Stimulated activated naive CD8-positive, alpha-beta T cell treated with anti-CD3 and anti-CD28 coated beads, Interleukin-15, Interleukin-2, amounts not matched to agents 100 U/mL and 50 U/mL, for 24 hours (primary cell): Measurements from ENCODE around the gene SMAD2.
"Not testable (repeated sequence)": the region's sequence is repeated elsewhere in the genome, so short reads cannot be mapped to it uniquely, and the experiment has no call there.

Experiments
- ATAC-seq: fragments of 150-1000 bp; cut with Tn5 transposase; one replicate; pipeline ENCODE4 v1.10.0; 2021
- DNase-seq: peaks from one replicate; pipeline ENCODE4 v3.0.0; 2021

Gene SMAD2

DNA sequence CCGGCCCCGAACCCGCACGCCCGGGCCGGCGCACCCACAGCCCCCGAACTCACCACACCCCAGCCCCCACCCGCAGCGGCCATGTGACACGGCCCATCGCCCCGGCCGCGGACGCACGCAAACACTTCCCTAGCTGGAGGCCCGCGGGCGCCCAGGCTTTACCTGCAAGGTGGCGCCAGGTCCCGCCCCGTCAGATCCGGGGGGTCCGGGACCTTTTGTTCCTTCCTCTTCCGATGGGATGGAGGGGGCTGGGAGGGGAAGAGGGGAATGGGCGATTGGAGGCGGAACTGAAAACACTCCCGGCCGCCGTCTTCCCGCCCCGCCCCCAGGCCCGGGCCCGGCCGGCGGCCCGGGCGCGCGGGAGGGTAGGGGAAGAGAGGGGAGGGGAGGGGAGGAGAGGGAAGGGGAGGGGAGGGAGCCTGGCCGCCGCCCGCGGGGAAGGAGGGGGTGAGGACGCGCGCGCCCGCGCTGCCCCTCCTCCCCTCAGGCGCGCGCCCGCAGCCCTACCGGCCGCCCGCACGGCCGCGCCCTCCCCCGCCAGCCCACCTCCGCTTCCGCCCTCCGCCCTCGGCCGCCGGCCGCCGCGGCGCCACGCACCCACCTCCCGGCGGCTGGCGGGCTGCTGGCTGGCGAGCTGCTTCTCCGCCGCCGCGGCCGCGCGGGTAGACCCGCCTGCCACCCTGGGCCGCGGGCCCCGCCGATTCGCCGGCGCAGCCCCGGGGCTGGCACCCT is at the start of gene SMAD2:
Gene SMAD2, minus strand, starts transcription at position 461 of the 732 bp plus-strand sequence. CDS start 33,903 bp downstream, outside the sequence.
- DNase-seq (peak; percentile 82), ATAC-seq (peak; percentile 75)

DNA sequence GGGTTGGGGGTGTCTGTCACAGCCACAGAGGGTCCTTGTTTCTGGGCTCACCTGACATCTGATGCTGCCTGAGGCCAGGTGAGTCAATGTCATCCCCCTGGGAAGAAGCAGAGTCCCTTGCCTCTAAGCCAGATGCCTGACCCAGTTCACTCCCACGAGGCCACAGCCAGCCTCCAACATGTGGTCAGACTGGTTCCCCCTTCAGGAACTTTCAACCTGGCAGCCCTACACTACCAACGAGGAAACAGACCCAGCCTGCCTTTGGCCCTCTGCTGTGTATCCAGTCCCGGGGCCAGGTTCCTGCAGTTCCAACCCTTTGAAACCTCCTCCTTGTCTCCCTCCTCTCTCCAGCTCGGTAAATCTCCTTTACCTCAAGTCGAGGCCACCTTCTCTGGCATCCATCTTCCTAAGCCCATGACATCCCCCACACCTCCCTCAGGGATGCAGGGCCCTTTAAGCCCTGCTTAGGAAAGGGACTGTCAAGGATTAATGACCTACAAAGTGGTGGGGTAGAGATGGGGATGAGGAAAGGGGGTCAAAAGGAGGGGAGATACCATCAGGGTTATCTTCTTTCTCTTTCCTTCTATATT is 49.2 kb upstream of the SMAD2 start:
- no peak for DNase-seq
- no peak for ATAC-seq

DNA sequence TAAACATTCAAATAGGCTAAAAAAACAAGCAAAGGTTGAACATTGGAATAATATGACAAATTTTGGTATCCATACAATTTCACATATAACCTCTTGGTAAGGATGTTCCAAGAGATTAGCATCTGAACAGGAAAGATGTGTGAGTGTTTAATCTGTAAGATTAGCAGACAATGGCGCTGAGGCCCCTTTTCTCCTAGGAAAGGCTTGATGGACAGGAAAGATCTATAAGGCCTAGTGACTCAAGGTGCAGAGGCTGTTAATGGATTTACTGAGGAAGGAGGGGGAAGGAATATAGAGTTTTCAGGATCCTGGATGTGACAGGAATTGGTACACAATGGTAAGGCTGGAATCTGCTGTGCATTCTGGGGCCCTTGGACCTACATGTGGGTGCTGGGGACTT is 48.1 kb upstream of the SMAD2 start:
- ATAC-seq = no peak
- no peak for DNase-seq

DNA sequence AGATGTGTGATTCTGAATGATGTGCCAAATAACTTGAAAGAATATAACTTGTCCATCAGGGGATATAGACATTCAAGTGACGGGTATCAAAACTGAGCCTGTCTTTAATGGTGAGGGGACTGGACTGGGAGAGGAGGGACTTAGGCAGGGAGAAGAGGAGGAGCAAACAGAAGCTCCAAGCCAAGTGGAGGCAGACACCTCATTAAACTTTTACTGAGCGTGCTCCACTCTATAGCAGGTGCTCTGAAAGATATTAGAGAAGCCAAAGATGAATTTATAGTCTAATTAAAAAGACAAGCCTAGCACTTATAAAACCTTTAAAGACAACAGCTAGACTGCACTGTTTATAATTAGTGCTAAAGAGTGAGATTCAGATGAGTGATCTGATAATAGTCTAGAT is 47.7 kb upstream of the SMAD2 start:
- DNase-seq = no peak

DNA sequence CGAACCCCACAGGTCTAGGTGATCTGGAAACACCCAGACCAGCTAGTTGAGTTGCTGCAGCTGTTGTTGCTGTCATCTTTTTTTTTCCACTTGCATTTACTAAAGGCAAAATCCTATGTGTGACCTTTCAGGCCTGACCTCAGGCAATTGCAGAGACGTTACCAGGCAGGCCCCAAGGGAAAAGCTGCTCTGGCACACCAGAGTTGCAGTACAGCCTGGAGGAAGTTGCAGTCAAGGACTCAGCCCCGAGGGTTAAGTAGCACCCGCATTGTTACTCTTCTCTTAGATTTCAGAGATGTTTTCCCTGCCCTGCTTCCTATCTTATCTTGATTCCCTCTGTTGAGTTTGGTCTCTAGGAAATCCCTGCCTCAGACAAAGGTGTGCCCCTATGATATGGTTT is 45.2 kb upstream of the SMAD2 start:
- DNase-seq = no peak
- no peak for ATAC-seq

More for the DNA sequence above, 47.7 kb upstream of the SMAD2 start:
- no peak for ATAC-seq

DNA sequence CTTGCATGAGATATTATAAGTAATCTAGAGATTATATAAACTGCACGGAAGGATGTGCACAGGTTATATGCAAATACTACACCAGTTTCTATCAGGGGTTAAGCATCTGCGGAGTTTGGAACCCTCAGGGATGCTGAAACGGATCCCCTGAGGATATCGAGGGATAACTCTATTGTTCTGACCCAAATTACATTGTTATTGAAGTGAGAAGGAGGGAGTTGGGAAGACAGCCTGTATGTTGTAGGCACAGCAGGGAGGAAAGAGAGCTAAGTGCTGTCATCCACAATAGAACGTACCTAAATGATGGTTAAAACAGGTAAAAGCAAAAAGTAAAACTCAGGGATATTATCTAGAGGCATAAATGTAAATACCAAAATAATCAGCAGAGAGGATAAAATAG is 44.6 kb upstream of the SMAD2 start:
- DNase-seq = no peak
- ATAC-seq = no peak

DNA sequence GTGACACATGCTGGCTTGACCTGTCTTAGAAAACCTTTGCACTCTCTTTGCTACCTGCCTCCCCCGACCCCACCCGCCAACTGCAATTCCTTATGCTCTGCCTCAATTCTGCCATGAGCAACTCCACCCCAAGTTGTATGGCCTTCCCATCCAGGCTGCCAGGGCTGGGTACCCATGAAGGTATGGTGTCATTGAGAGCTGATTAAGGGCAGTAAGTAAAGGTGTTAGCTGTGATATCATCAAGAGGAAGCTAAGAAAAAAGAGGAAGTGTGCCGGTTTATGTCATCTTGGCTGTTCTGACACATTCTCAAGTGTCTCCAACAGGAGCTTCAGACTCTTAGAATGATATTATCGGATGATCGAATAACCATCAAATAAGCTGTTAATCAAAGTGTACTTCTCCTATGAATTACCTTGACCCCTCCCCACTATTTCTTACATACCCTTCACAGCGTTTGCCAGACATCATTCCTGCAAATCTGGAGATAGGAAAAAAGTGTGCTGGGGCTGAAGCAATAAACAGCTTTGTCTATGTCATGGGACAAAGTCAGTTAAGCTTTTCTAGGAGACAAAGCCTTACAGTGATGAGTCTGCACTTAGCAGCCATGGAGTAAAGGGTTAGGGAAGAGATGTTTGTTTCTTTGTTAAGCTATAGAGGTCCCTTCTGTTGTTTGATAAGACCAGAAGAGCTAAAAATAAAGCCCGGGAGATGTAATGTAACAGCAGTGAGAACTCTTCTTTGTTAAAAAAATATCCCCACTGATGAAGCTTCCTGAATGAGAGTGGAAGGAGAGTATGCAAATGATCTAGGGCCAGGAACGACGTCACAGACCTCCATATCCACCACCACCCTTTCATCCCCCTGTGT is 40.4 kb upstream of the SMAD2 start:
- DNase-seq = no peak
- ATAC-seq = no peak

DNA sequence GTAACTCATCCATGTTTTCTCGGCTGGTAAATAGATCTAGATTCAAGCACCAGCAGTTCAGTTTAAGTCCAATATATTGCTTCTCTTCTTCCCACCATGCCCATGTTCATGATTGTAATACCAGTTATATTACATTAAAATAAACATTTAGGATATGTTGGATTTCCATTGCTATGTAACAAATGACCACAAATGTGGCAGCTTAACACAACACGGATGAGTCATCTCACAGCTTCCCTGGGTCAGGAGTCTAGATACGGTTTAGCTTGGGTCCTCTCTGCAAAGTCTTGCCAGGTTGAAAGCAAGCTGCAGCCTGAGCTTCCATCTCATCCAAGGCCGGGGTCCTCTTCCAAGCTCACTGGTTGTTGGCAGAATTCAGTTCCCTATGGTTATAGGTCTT is 39.4 kb upstream of the SMAD2 start:
- DNase-seq (no peak), ATAC-seq (no peak)

DNA sequence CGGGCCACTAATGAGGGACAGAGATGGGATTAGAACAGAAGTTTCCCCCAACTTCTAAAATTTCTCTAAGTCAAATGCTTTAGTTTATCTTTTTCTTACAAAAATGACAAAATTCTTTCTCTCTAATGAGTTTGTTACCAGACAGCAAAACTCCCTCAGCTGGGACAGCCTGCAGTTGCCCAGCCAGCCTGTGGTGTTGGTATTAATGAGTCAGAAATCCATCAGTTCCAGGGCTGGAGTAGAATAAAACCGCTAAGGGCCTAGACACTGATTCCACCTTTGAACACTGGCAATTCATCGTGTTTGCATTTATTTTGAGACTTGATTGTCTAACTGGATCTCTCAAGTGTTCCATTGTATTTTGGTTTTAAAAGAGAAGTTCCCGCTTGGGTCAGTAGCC is 38.3 kb upstream of the SMAD2 start:
- ATAC-seq = no peak
- no peak for DNase-seq

DNA sequence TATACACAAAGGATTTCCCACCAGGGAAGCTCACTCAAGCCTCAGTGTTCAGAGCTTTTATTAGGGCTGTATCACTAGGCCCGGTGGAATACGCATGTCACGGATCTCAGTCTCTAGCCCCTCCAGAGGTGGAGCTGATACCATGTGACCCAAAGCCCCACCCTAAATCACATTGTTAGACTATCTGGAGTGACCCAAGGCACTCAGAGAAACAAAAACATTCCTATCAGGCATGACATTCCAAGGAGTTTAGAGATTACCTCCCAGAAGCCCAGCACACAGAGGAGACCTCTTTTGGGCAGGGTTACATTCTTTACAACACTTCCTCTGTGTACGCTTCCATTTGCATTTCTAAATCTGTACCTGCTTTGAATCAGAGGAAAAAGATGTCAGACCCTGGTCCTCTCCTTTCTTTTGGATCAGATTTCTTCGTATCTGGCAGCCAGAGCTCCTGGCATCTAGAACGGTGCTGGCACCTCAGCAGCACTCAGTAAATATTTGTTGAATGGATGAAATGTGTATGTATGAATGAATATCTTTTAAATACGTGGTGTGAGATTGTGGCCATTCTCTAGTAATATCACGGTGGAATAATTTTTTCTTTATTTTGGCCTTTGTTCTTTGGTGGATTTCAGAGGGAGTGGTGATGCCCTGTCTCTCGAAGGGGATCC is 37.7 kb upstream of the SMAD2 start:
- DNase-seq (no peak), ATAC-seq (no peak)

DNA sequence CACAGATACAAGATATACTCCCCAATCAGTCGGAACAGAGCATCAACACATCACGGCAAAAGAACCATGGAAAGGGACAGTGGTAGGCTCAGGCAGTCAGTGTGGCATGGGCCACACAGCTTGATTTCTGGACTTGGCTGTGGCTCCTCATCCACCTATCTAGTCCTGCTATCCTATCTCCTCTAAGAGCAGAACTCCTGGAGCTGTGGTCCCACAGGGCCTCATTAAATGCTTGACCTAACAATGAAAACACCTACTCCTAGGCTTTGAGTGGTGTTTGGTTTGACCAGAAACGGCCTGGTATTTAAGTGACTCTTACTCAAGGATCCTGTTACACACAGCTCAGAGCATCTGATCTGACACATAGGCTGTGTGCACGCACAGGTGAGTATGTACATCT is 33.6 kb upstream of the SMAD2 start:
- DNase-seq = no peak
- ATAC-seq = no peak

DNA sequence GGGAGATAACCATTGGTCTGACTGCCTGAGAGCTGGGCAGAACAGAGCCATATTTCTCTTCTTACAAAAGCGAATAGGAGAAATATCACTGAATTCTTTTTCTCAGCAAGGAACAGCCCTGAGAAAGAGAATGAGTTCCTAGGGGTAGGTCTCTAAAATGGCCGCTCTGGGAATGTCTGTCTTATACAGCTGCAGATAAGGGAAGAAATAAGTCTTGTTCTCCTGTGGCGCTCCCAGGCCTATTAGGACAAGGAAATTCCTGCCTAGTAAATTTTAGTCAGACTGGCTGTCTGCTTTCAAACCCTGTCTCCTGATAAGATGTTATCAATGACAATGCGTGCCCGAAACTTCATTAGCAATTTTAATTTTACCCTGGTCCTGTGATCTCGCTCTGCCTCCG is 30.5 kb upstream of the SMAD2 start:
- ATAC-seq, DNase-seq: not testable (repeated sequence)

DNA sequence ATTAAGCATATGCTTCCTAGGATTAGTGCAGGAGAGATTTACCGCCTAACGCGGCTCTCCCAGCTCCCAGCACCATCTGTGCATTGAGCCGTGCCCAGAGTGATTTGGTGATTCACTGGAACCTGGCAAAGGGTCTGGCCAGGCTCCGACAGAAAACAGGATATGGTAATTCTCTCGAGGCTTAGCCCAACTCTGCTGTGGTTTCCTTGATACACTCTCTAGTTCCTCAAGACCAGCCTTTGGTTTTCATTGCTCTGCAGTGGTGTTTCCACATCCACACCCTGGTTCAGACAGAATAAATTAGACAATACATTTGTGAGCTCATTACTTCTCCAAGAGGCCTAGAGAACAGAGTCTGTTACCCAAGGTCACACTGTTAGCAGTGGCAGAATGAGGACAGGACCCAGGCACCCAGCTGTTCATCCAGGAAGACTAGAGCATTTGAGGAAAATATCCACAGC is 23.0 kb upstream of the SMAD2 start:
- ATAC-seq (peak; percentile 83), DNase-seq (peak; percentile 33)

DNA sequence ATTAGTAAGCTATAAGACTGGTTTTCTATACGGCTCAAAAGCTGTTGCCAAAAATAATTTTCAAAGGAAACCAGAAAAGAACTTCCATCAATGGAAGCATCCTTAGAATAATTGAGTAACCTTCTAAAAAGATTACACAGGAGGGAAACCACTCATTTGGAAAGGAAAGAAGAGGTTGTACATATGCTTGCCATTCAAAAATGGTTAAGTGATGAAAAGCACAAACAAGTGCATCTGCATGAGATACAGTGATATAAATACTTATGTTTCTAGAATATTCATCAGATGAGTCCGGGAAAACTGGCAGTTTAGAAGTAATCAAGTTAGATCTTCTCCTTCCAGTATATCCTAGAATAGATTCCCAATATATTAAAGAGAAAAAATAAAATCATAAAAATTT is 20.1 kb upstream of the SMAD2 start:
- no peak for DNase-seq
- ATAC-seq = no peak

DNA sequence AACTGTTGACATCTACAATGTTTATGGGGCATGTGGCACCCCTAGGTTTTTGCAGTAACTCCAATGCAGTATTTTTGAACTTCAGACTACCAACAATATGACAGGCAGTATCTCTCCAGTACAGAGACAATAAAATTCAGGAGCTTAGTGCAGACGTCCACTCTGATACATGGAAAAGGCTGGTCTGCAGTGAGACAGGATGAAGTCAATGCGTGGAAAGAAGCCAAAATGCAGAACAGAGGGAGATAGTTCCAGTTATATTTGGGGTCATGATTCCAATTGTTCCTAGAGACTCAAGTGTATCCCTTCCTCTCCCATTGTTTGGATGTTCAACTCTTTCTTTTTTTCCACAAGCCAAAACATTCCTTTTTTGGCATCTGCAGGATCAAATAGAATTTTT is 18.7 kb upstream of the SMAD2 start:
- ATAC-seq (no peak), DNase-seq (no peak)

DNA sequence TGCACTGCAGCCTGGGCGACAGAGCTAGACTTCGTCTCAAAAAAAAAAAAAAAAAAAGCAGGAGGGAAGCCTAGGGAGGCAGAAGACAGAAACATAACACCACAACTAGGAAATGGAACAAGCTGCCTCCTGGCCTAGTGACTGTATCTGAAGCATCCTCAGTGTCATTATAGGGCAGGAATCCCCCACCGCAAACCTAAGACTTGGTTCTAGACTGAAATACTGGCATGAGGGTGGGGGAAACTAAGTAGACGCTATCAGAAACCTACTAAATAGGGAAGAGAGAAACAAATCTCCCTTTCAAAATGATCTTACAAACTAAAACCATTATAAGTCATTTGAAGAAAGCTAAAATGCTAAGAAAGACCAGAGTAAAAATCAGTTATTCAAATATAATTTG is 16.4 kb upstream of the SMAD2 start:
- no peak for ATAC-seq
- no peak for DNase-seq

DNA sequence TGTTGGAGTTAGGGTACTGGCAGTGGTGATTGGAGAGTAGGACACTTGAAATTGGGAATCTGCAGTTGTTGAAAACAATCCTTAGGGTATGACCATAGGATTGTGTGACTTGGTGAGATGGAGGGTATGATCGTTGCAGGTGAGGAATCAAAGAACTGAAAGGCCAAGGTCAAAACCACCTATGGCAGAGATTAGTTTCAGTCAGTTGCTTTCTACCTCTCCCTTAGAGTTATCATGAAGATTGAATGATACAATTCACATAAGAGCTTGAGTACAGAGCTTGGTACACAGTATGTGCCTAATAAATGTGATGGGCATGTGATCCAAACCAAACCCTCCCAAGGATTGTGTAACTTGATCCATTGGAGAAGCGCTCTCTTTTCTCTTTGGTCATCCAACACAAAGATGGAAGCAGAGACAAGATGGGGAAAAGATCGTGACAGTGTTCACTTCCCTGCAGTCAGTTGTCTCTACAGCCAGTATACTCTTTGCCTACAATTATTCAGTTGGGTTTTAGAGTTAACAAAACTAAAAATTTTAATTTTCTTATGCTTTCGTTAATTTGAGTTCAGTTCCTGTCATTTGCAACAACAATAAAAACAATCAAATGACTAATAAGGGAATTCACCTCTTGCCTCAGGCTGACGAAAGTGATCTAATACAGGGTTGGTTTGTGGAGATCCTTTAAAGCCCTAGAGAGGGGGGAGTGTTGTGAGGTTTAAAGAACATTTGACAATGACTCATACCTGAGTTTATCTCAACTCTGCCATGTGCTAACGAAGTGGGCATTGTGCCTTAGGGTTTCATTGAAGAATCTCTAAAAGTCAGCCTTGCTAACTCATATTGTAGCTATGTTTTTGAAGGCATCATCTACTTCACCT is 14.8 kb upstream of the SMAD2 start:
- ATAC-seq (peak; percentile 93), DNase-seq (no peak)

DNA sequence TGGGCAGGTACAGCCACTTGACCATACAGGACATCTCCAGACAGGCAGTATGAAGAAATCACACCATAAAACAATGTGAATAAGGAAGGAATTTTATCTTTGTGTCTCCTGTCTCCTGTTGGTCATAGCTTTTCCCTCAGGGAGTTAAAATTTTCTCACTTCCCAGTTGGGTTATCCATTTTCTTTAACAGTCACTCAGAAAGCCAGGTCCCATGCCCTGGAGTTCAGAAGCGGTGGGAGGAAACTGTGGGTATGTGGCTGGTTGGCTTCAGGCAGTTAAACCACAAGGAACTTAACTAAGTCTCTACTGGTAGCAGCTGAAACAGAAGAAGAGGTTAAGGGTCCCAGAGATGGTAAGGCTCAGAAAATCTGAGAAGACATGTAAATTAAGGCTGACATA is 6.5 kb upstream of the SMAD2 start:
- no peak for ATAC-seq

DNA sequence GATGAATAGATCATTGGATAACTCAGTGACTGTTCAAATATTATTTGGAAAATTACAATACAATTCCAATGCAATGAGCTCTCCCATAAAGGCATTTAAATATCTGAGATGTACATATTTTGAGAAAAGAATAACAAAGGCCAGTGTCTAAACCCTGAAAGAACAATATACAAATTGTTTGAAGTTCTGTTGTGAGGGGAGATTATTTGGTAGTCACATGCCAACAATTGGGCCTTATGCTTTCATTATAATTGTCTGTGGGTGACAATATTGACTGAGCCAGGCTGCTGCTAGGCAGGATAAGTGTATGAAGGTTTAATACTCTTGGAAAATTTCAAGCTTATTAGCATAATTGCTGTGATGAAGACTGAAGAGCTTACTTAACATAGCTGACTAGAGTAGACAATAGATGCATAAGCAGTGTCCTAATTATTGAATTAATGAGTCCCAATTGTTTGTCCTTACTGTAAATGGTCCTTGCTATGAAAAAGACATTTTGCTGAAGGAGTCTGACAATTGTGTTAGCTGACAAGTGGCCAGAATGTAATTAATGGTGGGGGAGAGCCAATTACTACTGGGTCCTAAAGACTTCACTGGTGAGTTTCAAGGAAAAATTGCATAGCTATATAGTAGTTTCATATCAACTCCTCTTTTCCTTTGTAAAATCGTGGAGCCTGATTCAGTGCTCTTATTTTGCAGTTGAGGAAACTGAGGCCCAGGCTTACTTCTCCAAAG is 5.0 kb upstream of the SMAD2 start:
- no peak for ATAC-seq
- no peak for DNase-seq

More for the DNA sequence above, 6.5 kb upstream of the SMAD2 start:
- no peak for DNase-seq

DNA sequence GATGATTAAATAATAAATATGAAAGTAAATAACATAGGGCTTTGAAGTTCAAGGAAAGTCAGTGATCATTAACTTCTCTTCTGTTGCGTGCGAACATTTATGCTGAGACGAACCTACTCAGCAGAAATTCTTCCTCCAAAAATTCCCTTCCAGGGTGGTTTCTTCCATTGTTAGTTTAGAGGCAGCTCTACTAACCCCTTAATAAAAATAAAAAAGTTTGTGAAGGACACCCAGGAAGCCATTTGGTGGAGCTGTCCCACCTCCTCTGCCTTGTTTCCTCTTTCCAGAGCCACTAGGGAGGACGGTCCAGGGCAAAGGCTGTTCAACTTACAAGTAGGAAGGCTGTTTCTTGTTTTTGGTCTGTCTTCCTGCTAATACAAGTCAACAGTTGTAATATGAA is 2.1 kb upstream of the SMAD2 start:
- no peak for DNase-seq
- no peak for ATAC-seq

DNA sequence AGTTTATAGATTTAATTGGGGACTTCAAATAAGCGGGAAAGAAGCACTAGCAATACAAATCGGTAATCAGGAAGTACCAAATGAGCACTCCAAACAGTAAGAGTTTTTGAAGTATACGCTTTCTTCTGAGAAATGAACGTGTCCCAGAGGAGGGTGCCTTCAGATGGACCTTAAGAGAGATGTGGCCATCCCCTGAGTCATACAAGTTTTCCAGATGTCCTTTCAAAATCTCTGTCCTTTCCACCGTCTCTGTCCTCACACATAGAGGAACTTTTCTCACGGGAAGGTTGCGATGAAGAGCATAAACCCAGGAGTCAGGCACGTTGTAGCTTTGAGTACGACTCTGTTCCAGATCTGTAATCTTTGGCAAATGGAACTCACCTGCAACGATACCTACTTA is 1.7 kb upstream of the SMAD2 start:
- DNase-seq = no peak
- ATAC-seq = no peak
